ENCODE data around the gene FRY. TPM values are rescaled to one million over a fixed set of nuclear protein-coding genes. Genes with fewer than 3 reads are reported as not detected.
A peak's percentile ranks its signal among the peaks of the same experiment; 100 is the strongest.

The FRY gene
- total RNA-seq, 1 experiment from 2014 or later: 1.3 TPM

DNA sequence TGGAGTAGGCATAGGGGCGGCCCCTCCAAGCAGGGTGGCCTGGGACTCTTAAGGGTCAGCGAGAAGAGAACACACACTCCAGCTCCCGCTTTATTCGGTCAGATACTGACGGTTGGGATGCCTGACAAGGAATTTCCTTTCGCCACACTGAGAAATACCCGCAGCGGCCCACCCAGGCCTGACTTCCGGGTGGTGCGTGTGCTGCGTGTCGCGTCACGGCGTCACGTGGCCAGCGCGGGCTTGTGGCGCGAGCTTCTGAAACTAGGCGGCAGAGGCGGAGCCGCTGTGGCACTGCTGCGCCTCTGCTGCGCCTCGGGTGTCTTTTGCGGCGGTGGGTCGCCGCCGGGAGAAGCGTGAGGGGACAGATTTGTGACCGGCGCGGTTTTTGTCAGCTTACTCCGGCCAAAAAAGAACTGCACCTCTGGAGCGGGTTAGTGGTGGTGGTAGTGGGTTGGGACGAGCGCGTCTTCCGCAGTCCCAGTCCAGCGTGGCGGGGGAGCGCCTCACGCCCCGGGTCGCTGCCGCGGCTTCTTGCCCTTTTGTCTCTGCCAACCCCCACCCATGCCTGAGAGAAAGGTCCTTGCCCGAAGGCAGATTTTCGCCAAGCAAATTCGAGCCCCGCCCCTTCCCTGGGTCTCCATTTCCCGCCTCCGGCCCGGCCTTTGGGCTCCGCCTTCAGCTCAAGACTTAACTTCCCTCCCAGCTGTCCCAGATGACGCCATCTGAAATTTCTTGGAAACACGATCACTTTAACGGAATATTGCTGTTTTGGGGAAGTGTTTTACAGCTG, 283.9 kb downstream of the FRY start, which contains the start of the genes BRCA2 and ZAR1L:
Gene BRCA2 (plus strand): TSS at position 271 of the 790 bp plus-strand sequence. CDS start 953 bp downstream, outside the sequence.
Gene ZAR1L (minus strand): TSS at position 126 of the 790 bp plus-strand sequence. CDS start 3,438 bp downstream, outside the sequence.
- peak within 1 kb of the TSS; percentile 88 for H3K27ac ChIP-seq (ENCODE audit: low read length)
- ATAC-seq (peak; percentile 95), DNase-seq (peak; percentile 81)
- BruUV-seq (replicated peaks): TSS peak; percentile 53
- peak within 1 kb of the TSS; percentile 99 for H2AFZ ChIP-seq (ENCODE audit: low read length)
- ChIA-PET CTCF (interaction anchor here (0.5 kb wide), 1 partner anchor 402 kb away, joined by 3 read pairs; no protein-coding TSS in a partner anchor), POLR2A (ENCODE audit: unreplicated experiment) (interaction anchor here (0.5 kb wide), 1 partner anchor 108 kb away, joined by 3 read pairs; no protein-coding TSS in a partner anchor)
- peaks cover 12% of the 10 kb centered on the region for H3K79me2 ChIP-seq (ENCODE audit: low read length)
- no peaks in the 10 kb centered on the region for H3F3A ChIP-seq (ENCODE audit: low read length, unreplicated experiment)
- H3K4me1 ChIP-seq (ENCODE audit: insufficient read depth, low read length): peaks cover 22% of the 10 kb centered on the region
- no peaks in the 10 kb centered on the region for H3K9me3 ChIP-seq (ENCODE audit: low read length)
- TF ChIP-seq EZH2 (IDR thresholded peaks at IDR 0.05; ENCODE audit: low read length, unreplicated experiment) (no peak), EZH2phosphoT487 (IDR thresholded peaks at IDR 0.05; ENCODE audit: borderline replicate concordance, low read length) (no peak)
- TF ChIP-seq, protein P1, sequence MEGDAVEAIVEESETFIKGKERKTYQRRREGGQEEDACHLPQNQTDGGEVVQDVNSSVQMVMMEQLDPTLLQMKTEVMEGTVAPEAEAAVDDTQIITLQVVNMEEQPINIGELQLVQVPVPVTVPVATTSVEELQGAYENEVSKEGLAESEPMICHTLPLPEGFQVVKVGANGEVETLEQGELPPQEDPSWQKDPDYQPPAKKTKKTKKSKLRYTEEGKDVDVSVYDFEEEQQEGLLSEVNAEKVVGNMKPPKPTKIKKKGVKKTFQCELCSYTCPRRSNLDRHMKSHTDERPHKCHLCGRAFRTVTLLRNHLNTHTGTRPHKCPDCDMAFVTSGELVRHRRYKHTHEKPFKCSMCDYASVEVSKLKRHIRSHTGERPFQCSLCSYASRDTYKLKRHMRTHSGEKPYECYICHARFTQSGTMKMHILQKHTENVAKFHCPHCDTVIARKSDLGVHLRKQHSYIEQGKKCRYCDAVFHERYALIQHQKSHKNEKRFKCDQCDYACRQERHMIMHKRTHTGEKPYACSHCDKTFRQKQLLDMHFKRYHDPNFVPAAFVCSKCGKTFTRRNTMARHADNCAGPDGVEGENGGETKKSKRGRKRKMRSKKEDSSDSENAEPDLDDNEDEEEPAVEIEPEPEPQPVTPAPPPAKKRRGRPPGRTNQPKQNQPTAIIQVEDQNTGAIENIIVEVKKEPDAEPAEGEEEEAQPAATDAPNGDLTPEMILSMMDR (conservative IDR thresholded peaks at IDR 0.05; ENCODE audit: low read depth, low read length): no peak
- H3K36me3 ChIP-seq (ENCODE audit: low read depth, low read length): no peaks in the 10 kb centered on the region; the same call in 1 of the 2 replicates
- no peaks in the 10 kb centered on the region for H3K9me2 ChIP-seq (replicated peaks; ENCODE audit: low read length)
- peak within 1 kb of the TSS; percentile 86 for H3K4me3 ChIP-seq (ENCODE audit: low read length)
- intact Hi-C loops (cut with micrococcal nuclease): loop anchor here (5.0 to 10.0 kb wide), 2 partner anchors 109 to 222 kb away; partner anchors contain the start of genes N4BP2L1 and N4BP2L2
- H4K20me1 ChIP-seq (ENCODE audit: low read length): no peaks in the 10 kb centered on the region
- H3K27me3 ChIP-seq (ENCODE audit: low read length): no peaks in the 10 kb centered on the region
- peak within 1 kb of the TSS; percentile 95 for H3K9ac ChIP-seq (ENCODE audit: low read length)
- H3K4me2 ChIP-seq (ENCODE audit: low read length): peak within 1 kb of the TSS; percentile 98

DNA sequence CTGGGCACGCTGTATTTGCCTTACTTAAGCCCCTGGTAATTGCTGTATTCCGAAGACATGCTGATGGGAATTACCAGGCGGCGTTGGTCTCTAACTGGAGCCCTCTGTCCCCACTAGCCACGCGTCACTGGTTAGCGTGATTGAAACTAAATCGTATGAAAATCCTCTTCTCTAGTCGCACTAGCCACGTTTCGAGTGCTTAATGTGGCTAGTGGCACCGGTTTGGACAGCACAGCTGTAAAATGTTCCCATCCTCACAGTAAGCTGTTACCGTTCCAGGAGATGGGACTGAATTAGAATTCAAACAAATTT, 284.4 kb downstream of the FRY start:
- H3K9me2 ChIP-seq (replicated peaks; ENCODE audit: low read length): no peaks in the 10 kb centered on the region
- DNase-seq: no peak

More for the DNA sequence above, 284.4 kb downstream of the FRY start:
- Histone ChIP-seq H3K27me3 (ENCODE audit: low read length) (no peaks in the 10 kb centered on the region), H4K20me1 (ENCODE audit: low read length) (no peaks in the 10 kb centered on the region), H3K9ac (ENCODE audit: low read length) (peak overlapping the region; percentile 95), H3K4me1 (ENCODE audit: insufficient read depth, low read length) (peaks cover 23% of the 10 kb centered on the region), H3K9me3 (ENCODE audit: low read length) (no peaks in the 10 kb centered on the region), H2AFZ (ENCODE audit: low read length) (peak overlapping the region; percentile 99), H3K27ac (ENCODE audit: low read length) (peak overlapping the region; percentile 88), H3K79me2 (ENCODE audit: low read length) (peaks cover 12% of the 10 kb centered on the region), H3F3A (ENCODE audit: low read length, unreplicated experiment) (no peaks in the 10 kb centered on the region), H3K36me3 (ENCODE audit: low read depth, low read length) (no peaks in the 10 kb centered on the region; the same call in 1 of the 2 replicates), H3K4me3 (ENCODE audit: low read length) (peak overlapping the region; percentile 86), H3K4me2 (ENCODE audit: low read length) (peak overlapping the region; percentile 98)
- ATAC-seq: peak; percentile 35
- TF ChIP-seq EZH2phosphoT487 (IDR thresholded peaks at IDR 0.05; ENCODE audit: borderline replicate concordance, low read length): no peak
- no peak for TF ChIP-seq EZH2 (IDR thresholded peaks at IDR 0.05; ENCODE audit: low read length, unreplicated experiment)
- TF ChIP-seq, protein P1 (conservative IDR thresholded peaks at IDR 0.05; ENCODE audit: low read depth, low read length): no peak
- no TSS peak for BruUV-seq (replicated peaks)
- POLR2A ChIA-PET (ENCODE audit: unreplicated experiment): no interaction called here
- CTCF ChIA-PET: no interaction called here
- intact Hi-C loops (cut with micrococcal nuclease): loop anchor here (5.0 to 10.0 kb wide), 2 partner anchors 109 to 221 kb away; partner anchors contain the start of genes N4BP2L1 and N4BP2L2

All from PC-3 (cell line).